Neural crest cell (in vitro differentiated cells): ENCODE data around the gene SYCP2L. TPM values are rescaled to one million over a fixed set of nuclear protein-coding genes. Genes with fewer than 3 reads are reported as not detected.
"Not testable (repeated sequence)": the region's sequence is repeated elsewhere in the genome, so short reads cannot be mapped to it uniquely, and the experiment has no call there.

Source experiments
- DNase-seq: peaks from one replicate; pipeline ENCODE4 v3.0.0; 2021; ENCODE audit warnings: low read depth, mixed read lengths, low spot score
- H3K27ac Mint-ChIP-seq: one replicate; pipeline ENCODE4 v1.8.0; 2021; ENCODE audit warnings: mild to moderate bottlenecking, mixed read lengths; ENCODE audit not compliant: unreplicated experiment
- H3K27me3 Mint-ChIP-seq: 2 replicates; pipeline ENCODE4 v1.8.0; 2021; ENCODE audit warnings: low read depth, mild to moderate bottlenecking, mixed read lengths
- H3K36me3 Mint-ChIP-seq: 2 replicates; pipeline ENCODE4 v1.8.0; 2021; ENCODE audit warnings: low read depth, mild to moderate bottlenecking, mixed read lengths
- H3K4me1 Mint-ChIP-seq: 2 replicates; pipeline ENCODE4 v1.8.0; 2021; ENCODE audit warnings: mixed read lengths
- H3K4me3 Mint-ChIP-seq: one replicate; pipeline ENCODE4 v1.8.0; 2021; ENCODE audit warnings: mild to moderate bottlenecking, mixed read lengths
- H3K9me3 Mint-ChIP-seq: 2 replicates; pipeline ENCODE4 v1.8.0; 2021; ENCODE audit warnings: mixed read lengths
- CTCF ChIP-seq: fragments of 200-600 bp; sonication (generic); conservative IDR thresholded peaks from 2 replicates; pipeline ENCODE4 v1.5.0; 2021; ENCODE audit warnings: antibody characterized with exemption, mild to moderate bottlenecking
- total RNA-seq: library from RNA; stranded (reverse); gene quantifications from 2 replicates; pipeline ENCODE4 v1.2.1, GENCODE V29; 2021

The SYCP2L gene
- total RNA-seq, 1 donor from 2014 or later: 5.6 TPM

DNA sequence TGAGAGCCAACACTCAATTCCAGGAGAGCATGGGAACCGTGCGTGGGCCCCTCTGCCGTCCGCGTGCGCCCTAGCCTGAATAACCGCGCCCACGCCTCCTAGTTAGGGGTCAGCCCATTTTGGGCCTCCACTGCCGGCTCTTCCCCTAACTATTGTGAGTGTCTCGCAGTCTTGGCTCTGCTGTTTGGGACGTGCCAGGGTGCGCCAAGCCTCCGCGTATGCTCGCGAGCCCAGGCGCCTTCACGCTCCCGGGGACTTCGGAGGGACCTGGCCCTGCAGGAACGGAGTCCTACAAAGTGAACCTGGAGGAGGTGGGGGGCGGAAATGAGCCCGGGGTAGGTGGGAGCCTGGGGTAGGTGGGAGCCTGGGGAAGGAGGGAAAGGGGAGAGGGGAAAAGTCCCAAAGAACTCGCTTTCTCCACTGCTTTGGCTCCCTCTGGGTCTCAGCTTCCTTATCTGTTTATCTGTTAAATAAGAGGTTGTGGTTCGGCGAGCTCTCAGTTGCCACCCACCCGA, 4.1 kb upstream of the SYCP2L start:
- peak overlapping the region; percentile 51 for H3K4me3 Mint-ChIP-seq
- peaks cover 20% of the 10 kb centered on the region for H3K4me1 Mint-ChIP-seq
- H3K36me3 Mint-ChIP-seq: peaks cover 3% of the 10 kb centered on the region
- peaks cover 2% of the 10 kb centered on the region for H3K9me3 Mint-ChIP-seq
- no peak for TF ChIP-seq CTCF
- H3K27me3 Mint-ChIP-seq: peaks cover 93% of the 10 kb centered on the region
- no peak overlapping the region for H3K27ac Mint-ChIP-seq
- no peak for DNase-seq

DNA sequence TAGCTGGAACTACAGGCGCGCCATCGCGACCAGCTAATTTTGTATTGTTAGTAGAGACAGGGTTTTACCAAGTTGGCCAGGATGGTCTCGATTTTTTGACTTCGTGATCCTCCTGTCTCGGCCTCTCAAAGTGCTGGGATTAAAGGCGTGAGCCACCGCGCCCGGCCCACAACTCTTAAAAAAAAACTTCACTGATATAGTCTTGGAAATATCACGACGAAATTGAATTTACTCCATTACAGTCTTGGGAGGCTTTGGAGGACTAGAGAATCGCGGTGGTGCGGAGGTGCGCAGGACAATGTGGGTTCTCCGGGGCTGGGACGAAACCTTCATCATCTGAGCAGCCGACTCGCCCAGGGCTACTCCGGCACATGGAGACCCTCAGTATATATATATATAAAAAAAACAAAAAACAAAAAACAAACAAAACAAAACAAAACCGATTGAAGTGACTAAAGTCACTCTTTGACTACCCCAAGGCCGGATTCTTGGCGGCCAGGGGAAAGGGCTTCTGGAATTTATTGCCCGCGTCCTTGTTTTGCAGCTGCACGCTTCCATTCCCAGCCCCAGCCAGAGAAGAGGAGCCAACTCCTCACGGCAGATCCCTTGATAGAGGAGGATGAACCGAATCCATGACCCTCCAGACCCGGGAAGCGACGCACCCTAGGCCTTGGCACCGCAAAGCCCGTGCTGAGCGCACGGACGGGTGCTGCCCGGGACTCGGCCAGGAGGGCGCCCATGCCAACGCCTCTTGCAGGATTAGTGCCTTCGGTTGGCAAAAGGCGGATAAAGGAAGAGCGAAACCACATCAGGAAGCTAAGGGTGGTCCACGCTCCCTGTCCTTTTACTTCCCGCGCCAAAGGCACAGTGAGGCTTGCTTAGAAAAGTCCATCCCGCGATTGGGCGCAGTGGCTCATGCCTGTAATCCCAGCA, 3.3 kb upstream of the SYCP2L start:
- Mint-ChIP-seq H3K4me3 (peak overlapping the region; percentile 57), H3K4me1 (peaks cover 21% of the 10 kb centered on the region), H3K27me3 (peaks cover 89% of the 10 kb centered on the region), H3K27ac (no peak overlapping the region), H3K9me3 (peaks cover 2% of the 10 kb centered on the region), H3K36me3 (peaks cover 3% of the 10 kb centered on the region)
- DNase-seq: no peak
- no peak for TF ChIP-seq CTCF

- Mint-ChIP-seq H3K27me3 (peaks cover 85% of the 10 kb centered on the region), H3K4me1 (peaks cover 25% of the 10 kb centered on the region), H3K4me3 (peak overlapping the region; percentile 52), H3K9me3 (peaks cover 5% of the 10 kb centered on the region), H3K36me3 (peaks cover 3% of the 10 kb centered on the region), H3K27ac (no peak overlapping the region)
- no peak for DNase-seq
- TF ChIP-seq CTCF: no peak
Measured at GRCh38 chr6:10884245-10884972, 2.4 kb upstream of the SYCP2L start.

GRCh38 chr6:10886365-10886690, 524 bp upstream of the SYCP2L start:
- Mint-ChIP-seq H3K9me3 (peaks cover 11% of the 10 kb centered on the region), H3K4me3 (peak overlapping the region; percentile 96), H3K4me1 (peaks cover 25% of the 10 kb centered on the region), H3K27ac (peak overlapping the region; percentile 99), H3K27me3 (peaks cover 66% of the 10 kb centered on the region)
- DNase-seq, H3K36me3 Mint-ChIP-seq: not testable (repeated sequence)

DNA sequence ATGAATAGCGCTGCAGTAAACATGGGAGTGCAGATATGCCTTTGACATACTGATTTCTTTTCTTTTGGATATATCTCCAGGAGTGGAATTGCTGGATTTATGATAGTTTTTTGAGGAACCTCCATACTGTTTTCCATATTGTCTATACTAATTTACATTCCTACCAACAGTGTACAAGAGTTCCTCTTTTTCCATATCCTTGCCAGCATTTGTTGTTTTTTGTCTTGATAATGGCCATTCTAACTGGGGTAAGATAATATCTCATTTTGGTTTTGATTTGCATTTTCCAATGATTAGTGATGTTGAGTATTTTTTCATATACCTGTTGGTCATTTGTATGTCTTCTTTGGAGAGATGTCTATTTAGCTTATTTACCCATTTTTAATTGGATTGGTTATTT, 3.3 kb downstream of the SYCP2L start:
- Mint-ChIP-seq H3K4me1 (peaks cover 16% of the 10 kb centered on the region), H3K9me3 (peaks cover 9% of the 10 kb centered on the region), H3K4me3 (peak overlapping the region; percentile 42), H3K36me3 (peaks cover 6% of the 10 kb centered on the region), H3K27me3 (peaks cover 28% of the 10 kb centered on the region), H3K27ac (no peak overlapping the region)
- TF ChIP-seq CTCF: no peak
- no peak for DNase-seq
